ENCODE data around the gene UTS2B.

UTS2B gene

GRCh38 chr3:191237047-191237882 lies 93.1 kb downstream of the UTS2B start:
- DNase-seq (ENCODE audit: low spot score): no peak
- Histone ChIP-seq H3K27ac (no peak overlapping the region), H3K4me3 (no peak overlapping the region)
- no peak for TF ChIP-seq CTCF (IDR thresholded peaks at IDR 0.05)

- no peak overlapping the region for H3K4me3 ChIP-seq
- no peak for DNase-seq (ENCODE audit: low spot score)
- no peak for TF ChIP-seq CTCF (IDR thresholded peaks at IDR 0.05)
- no peak overlapping the region for H3K27ac ChIP-seq
Observed at GRCh38 chr3:191236646-191237045, 93.7 kb downstream of the UTS2B start.

GRCh38 chr3:191235331-191236314 lies 94.7 kb downstream of the UTS2B start:
- TF ChIP-seq CTCF (IDR thresholded peaks at IDR 0.05): no peak
- DNase-seq (ENCODE audit: low spot score): no peak
- no peak overlapping the region for H3K4me3 ChIP-seq
- no peak overlapping the region for H3K27ac ChIP-seq

GRCh38 chr3:191234216-191234615 lies 96.1 kb downstream of the UTS2B start:
- no peak for DNase-seq (ENCODE audit: low spot score)
- Histone ChIP-seq H3K4me3 (no peak overlapping the region), H3K27ac (no peak overlapping the region)
- TF ChIP-seq CTCF (IDR thresholded peaks at IDR 0.05): no peak

GRCh38 chr3:191227541-191227940 lies 102.8 kb downstream of the UTS2B start:
- Histone ChIP-seq H3K27ac (no peak overlapping the region), H3K4me3 (no peak overlapping the region)
- TF ChIP-seq CTCF (IDR thresholded peaks at IDR 0.05): no peak
- DNase-seq (ENCODE audit: low spot score): no peak

- H3K27ac ChIP-seq: no peak overlapping the region
- H3K4me3 ChIP-seq: no peak overlapping the region
- DNase-seq (ENCODE audit: low spot score): no peak
- no peak for TF ChIP-seq CTCF (IDR thresholded peaks at IDR 0.05)
Observed at GRCh38 chr3:191221638-191222037, 108.7 kb downstream of the UTS2B start.
